Activated CD8-positive, alpha-beta T cell treated with anti-CD3 and anti-CD28 coated beads for 36 hours (primary cell): ENCODE measurements around the gene DCAF6. TPM values are rescaled to one million over a fixed set of nuclear protein-coding genes. Genes with fewer than 3 reads are reported as not detected.
A peak's percentile ranks its signal among the peaks of the same experiment; 100 is the strongest.

ENCODE experiments used
- ATAC-seq: fragments of 200-7000 bp; cut with Tn5 transposase; one replicate; pipeline ENCODE4 v1.10.0; 2021; ENCODE audit warnings: mild to moderate bottlenecking, moderate library complexity
- CTCF ChIA-PET: fragments of 350-600 bp; sonication (Branson Sonifier 250); formaldehyde crosslinking; loops from one replicate; lab custom pipeline; 2021; ENCODE audit warnings: antibody characterized with exemption; lab: Charles Lee
- POLR2A ChIA-PET: fragments of 350-600 bp; sonication (Branson Sonifier 250); formaldehyde crosslinking; loops from one replicate; lab custom pipeline; 2021; ENCODE audit warnings: antibody characterized with exemption; lab: Charles Lee
- DNase-seq: peaks from one replicate; pipeline ENCODE4 v3.0.0-alpha.2; 2020
- H3K27ac Mint-ChIP-seq: one replicate; pipeline ENCODE4 v1.8.0; 2021; ENCODE audit warnings: mild to moderate bottlenecking, mixed read lengths
- H3K27me3 Mint-ChIP-seq: one replicate; pipeline ENCODE4 v1.8.0; 2021; ENCODE audit warnings: mixed read lengths
- H3K36me3 Mint-ChIP-seq: one replicate; pipeline ENCODE4 v1.8.0; 2021; ENCODE audit warnings: low read depth, mixed read lengths
- H3K4me1 Mint-ChIP-seq: one replicate; pipeline ENCODE4 v1.8.0; 2021; ENCODE audit warnings: low read depth, mixed read lengths
- H3K4me3 Mint-ChIP-seq: one replicate; pipeline ENCODE4 v1.8.0; 2021; ENCODE audit warnings: mild to moderate bottlenecking, moderate library complexity, mixed read lengths
- H3K9me3 Mint-ChIP-seq: one replicate; pipeline ENCODE4 v1.8.0; 2021; ENCODE audit warnings: mixed read lengths
- intact Hi-C: fragments of 100-400 bp; cut with micrococcal nuclease; formaldehyde crosslinking; loops from one replicate; pipeline ENCODE4 v1.10.0; 2022
- total RNA-seq, 2 experiments: library from RNA; stranded (reverse); gene quantifications; one replicate each; pipeline ENCODE4 v1.2.3, GENCODE V29; 2021
- TF ChIP-seq, protein P1 (sequence below): fragments of 200-600 bp; IDR thresholded peaks from one replicate; pipeline ENCODE4 v1.8.0; 2022; ENCODE audit warnings: antibody characterized with exemption, mild to moderate bottlenecking

DCAF6 gene
- total RNA-seq, 2 experiments from 2014 or later = 21.6 to 22.6 TPM

DNA sequence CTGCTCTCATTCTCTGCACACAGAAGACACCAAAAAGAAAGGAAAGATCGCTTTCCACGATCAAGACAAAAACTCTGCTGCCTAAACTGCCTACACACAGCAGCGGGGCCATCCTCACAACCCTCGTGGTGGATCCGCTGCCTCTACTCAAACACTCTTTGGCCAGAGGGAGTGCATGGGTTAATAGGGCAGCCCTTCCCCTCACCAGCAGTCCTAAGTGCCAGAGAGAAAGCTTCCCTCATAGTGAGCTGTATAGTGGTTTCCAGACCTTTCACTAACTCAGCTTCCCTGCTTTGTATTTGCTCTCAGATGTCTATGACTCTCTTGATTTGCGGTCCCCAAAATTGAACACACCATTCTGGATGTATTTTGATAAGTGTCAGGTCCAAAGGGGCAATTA, 169.4 kb downstream of the DCAF6 start:
- DNase-seq = no peak
- intact Hi-C loops = no loop called here
- Mint-ChIP-seq H3K27me3 (no peaks in the 10 kb centered on the region), H3K27ac (no peak overlapping the region), H3K9me3 (no peaks in the 10 kb centered on the region), H3K4me3 (no peak overlapping the region), H3K4me1 (no peaks in the 10 kb centered on the region), H3K36me3 (no peaks in the 10 kb centered on the region)
- TF ChIP-seq, protein P1, sequence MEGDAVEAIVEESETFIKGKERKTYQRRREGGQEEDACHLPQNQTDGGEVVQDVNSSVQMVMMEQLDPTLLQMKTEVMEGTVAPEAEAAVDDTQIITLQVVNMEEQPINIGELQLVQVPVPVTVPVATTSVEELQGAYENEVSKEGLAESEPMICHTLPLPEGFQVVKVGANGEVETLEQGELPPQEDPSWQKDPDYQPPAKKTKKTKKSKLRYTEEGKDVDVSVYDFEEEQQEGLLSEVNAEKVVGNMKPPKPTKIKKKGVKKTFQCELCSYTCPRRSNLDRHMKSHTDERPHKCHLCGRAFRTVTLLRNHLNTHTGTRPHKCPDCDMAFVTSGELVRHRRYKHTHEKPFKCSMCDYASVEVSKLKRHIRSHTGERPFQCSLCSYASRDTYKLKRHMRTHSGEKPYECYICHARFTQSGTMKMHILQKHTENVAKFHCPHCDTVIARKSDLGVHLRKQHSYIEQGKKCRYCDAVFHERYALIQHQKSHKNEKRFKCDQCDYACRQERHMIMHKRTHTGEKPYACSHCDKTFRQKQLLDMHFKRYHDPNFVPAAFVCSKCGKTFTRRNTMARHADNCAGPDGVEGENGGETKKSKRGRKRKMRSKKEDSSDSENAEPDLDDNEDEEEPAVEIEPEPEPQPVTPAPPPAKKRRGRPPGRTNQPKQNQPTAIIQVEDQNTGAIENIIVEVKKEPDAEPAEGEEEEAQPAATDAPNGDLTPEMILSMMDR = no peak
- no peak for ATAC-seq
- CTCF ChIA-PET = interaction anchor here (8.3 kb wide), 1 partner anchor 22 kb away, joined by 52 read pairs; no protein-coding TSS in a partner anchor
- POLR2A ChIA-PET = no interaction called here

DNA sequence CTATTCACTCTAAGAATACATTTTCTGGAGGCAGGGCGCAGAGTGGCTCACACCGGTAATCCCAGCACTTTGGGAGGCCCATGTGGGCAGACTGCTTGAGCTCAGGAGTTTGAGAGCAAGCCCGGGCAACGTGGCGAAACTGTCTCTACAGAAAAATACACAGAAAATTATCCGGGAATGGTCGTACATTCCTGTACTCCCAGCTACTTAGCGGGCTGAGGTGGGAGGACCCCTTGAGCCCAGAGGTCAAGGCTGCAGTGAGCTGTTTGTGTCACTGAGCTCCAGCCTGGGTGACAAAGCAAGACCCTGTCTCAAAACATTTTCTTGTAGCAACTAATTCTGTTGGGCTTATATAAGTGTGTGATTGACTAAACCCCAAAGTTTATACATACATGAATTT, 169.8 kb downstream of the DCAF6 start:
- no peaks in the 10 kb centered on the region for H3K27me3 Mint-ChIP-seq
- TF ChIP-seq, protein P1 = no peak
- H3K9me3 Mint-ChIP-seq = no peaks in the 10 kb centered on the region
- no peak overlapping the region for H3K27ac Mint-ChIP-seq
- intact Hi-C loops = no loop called here
- H3K36me3 Mint-ChIP-seq = no peaks in the 10 kb centered on the region
- ATAC-seq (no peak), DNase-seq (no peak)
- no peak overlapping the region for H3K4me3 Mint-ChIP-seq
- H3K4me1 Mint-ChIP-seq = no peaks in the 10 kb centered on the region
- CTCF ChIA-PET = interaction anchor here (8.3 kb wide), 1 partner anchor 23 kb away, joined by 52 read pairs; no protein-coding TSS in a partner anchor
- POLR2A ChIA-PET = no interaction called here

DNA sequence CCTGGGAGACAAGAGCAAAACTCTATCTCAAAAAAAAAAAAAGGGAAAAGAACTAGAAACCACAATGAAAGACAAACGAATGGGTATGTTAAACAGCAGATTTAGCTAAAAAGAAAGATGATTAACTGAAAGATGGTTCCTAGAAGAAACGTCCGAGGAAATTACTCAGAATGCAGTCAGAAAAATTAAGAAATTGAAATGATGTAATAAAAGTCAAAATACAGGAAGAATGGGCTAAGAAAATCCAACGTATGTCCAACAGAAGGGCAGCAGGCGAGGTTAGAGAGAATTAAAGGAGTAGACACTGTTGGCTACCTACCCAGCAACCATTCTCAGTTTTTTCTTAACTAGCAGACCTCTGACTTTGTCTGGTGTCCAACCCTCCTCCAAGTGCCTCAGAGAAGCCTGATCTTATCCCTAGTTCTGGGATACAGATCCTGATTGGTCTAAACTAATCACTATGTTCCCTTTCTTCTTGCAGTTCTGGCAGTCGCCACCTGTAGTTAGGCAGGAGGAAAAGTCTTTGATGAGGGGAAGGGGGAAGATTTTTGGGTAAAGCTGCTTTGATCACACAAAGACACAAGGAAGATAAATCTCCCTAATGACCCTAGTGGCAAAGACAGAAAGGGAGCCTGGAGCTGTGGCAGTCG, 174.5 kb downstream of the DCAF6 start:
- Mint-ChIP-seq H3K27me3 (no peaks in the 10 kb centered on the region), H3K27ac (no peak overlapping the region), H3K4me3 (no peak overlapping the region), H3K4me1 (peaks cover 7% of the 10 kb centered on the region), H3K9me3 (no peaks in the 10 kb centered on the region), H3K36me3 (no peaks in the 10 kb centered on the region)
- ATAC-seq (no peak), DNase-seq (no peak)
- ChIA-PET POLR2A (no interaction called here), CTCF (no interaction called here)
- TF ChIP-seq, protein P1 = no peak
- intact Hi-C loops = no loop called here

DNA sequence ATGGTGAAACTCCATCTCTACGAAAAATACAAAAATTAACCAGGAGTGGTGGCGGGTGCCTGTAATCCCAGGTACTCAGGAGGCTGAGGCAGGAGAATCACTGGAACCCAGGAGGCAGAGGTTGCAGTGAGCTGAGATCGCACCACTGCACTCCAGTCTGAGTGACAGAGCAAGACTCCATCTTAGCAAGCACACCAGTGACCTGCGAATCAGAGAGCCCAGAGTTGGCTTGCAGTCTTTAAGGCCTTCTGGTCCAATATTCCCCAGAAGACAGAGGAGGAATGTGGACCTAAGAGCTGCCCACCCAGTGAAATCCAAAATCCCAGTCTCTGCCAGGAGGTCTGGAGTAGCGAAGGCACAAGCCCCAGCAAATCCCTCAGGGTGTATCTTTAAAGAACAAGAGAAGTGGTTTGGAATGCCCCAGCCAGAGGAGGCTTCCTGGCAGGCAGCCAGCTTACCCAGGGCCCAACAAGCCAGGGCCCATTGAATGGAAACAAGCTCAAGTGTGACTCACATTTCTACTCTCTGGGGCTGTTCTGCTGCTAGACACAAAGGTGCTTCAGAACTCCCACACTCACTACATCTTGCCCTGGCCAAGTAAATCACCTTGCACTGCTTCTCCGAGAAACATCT, 176.3 kb downstream of the DCAF6 start:
- H3K4me3 Mint-ChIP-seq = no peak overlapping the region
- no peak overlapping the region for H3K27ac Mint-ChIP-seq
- intact Hi-C loops = no loop called here
- no peaks in the 10 kb centered on the region for H3K9me3 Mint-ChIP-seq
- peaks cover 7% of the 10 kb centered on the region for H3K4me1 Mint-ChIP-seq
- H3K27me3 Mint-ChIP-seq = no peaks in the 10 kb centered on the region
- ATAC-seq (peak; percentile 93), DNase-seq (peak; percentile 83)
- ChIA-PET POLR2A (interaction anchor here (0.6 kb wide), 1 partner anchor 12 kb away, joined by 3 read pairs; no protein-coding TSS in a partner anchor), CTCF (interaction anchor here (0.8 to 1.2 kb wide), 2 partner anchors 30 to 230 kb away, joined by 3 to 6 read pairs; no protein-coding TSS in a partner anchor)
- TF ChIP-seq, protein P1 = no peak
- H3K36me3 Mint-ChIP-seq = no peaks in the 10 kb centered on the region

DNA sequence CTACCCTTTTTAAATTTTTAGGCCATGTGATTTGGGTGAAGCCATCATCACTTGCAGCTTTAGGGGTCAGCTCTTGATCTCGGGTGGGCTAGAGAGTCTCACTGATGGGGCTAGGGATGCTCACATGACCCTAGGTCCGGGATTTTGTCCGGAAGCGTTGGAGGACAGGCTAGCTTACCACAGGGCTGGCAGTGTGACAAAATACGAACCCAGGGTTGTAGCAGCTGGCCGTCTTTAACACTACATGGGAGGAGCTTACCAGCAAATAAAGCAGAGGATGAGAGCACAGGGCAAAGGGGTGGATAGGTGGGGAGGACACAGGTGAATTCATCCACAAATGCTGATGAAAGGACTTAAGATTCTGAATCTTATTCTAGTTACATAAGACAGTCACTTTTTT, 178.4 kb downstream of the DCAF6 start:
- CTCF ChIA-PET = no interaction called here

More for the DNA sequence above, 178.4 kb downstream of the DCAF6 start:
- Mint-ChIP-seq H3K4me3 (no peak overlapping the region), H3K27ac (no peak overlapping the region), H3K27me3 (peaks cover 7% of the 10 kb centered on the region), H3K9me3 (no peaks in the 10 kb centered on the region), H3K4me1 (peaks cover 7% of the 10 kb centered on the region), H3K36me3 (no peaks in the 10 kb centered on the region)
- ATAC-seq (no peak), DNase-seq (no peak)
- TF ChIP-seq, protein P1 = no peak
- POLR2A ChIA-PET = interaction anchor here (1.1 kb wide), 1 partner anchor 13 kb away, joined by 3 read pairs; no protein-coding TSS in a partner anchor
- intact Hi-C loops = no loop called here
